IPS-NIHi7 (cell line): Measurements from ENCODE around the gene THOP1.

Source experiments
- DNase-seq: peaks from one replicate; pipeline ENCODE4 v3.0.0; 2012; ENCODE audit warnings: mixed read lengths; ENCODE audit errors: extremely low spot score

The THOP1 gene

DNA sequence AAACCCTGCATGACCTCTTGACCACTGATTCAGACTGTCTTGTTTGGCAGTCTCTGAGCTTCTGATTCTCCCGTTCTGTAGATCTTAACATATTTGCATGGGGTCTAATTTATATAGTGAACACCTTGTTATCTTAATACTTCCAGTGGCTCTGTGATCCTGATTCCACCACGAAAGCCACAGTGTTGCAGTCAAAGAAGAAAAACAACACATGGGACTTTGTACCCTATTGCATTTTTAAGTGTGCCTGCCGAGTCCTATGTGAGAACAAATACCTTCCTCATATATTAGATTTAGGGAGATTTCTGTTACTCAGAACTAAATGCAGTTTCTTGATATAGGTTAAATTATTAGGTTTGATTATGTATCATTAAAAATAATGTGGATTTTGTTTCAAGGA, 69.5 kb downstream of the THOP1 start:
- DNase-seq: no peak

DNA sequence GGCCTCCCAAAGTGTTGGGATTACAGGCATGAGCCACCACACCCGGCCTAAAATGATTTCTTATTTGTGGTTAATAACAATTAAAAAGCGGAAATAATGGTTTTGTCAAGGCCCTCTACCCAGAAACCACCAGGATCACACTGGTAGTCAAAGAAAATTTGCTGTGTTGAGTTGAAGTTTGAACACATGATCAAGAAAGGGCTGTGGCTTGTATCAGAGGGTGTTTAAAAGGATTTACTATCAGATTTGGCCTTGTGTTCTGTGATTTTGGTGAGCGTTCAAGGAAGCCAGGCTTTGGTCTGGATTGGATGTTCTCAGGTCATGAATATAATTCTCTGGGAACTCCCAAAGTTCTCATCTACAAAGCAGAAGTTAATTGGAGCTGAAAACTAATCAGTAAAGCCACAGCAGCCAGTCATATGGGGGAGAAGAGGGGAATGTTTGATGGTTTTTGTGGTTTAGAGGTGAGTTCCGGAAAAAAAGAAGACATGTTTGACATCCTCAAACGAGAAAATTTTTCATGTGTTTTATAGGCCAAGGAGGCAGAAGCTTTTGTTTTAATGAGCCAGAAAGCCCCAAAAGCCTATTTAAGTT, 71.3 kb downstream of the THOP1 start:
- DNase-seq: no peak

DNA sequence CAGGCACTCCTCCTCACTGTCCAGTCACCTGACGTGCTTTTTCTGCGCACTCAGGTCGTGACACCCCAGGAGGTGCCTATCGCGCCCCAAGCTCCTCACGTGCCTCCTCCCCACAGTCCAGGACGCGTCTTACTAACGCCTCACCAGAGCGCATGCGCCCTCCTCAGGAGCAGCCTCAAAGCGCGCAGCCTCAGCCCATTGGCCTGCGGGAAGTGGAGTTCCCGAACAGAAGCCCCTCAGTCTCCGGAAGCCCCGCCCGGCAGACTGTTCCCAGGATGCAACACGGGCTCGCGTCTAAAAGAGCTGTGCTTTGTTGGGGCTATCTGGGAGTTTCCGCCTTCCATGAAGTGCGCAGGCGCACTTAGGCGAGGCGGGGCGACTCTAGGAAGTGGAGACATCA, 73.6 kb downstream of the THOP1 start:
- no peak for DNase-seq

DNA sequence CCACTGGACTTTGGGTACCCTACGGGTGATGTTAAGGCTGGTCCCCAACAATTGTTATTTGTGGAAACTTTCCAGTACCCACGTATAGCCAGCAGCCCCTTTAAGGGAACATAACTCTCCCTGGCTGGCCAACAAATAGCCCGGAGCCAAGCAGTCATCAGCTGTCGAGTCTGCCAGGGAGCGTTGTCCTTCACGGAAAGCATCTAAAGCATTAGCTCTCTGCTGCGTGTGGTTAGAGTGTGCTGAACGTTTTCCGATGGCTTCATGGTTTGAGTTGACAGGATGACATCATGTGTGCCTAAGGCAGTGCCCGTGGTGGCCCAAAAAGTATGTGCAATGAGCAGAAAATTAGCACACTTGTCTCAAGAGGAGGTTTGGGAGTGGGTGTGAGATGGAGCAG, 78.5 kb downstream of the THOP1 start:
- no peak for DNase-seq
